Endothelial cell of umbilical vein (primary cell): ENCODE data around the gene KIAA0232. TPM values are rescaled to one million over a fixed set of nuclear protein-coding genes. Genes with fewer than 3 reads are reported as not detected.

ENCODE experiments used
- BruUV-seq: library from RNA; stranded (reverse); fragments of 400-500 nt; replicated peaks from 2 replicates; lab custom pipeline; 2021; lab: Mats Ljungman, UMichigan
- CTCF ChIA-PET: fragments of 300-600, 350-600 bp; sonication (Branson Sonifier 250); formaldehyde crosslinking; loops from one replicate; lab custom pipeline; 2021; ENCODE audit warnings: antibody characterized with exemption, inconsistent platforms; lab: Charles Lee
- POLR2A ChIA-PET: fragments of 300-600, 350-600 bp; sonication (Branson Sonifier 250); formaldehyde crosslinking; loops from one replicate; lab custom pipeline; 2021; ENCODE audit warnings: antibody characterized with exemption, inconsistent platforms; lab: Charles Lee
- DNase-seq: peaks from one replicate; pipeline ENCODE4 v3.0.0-alpha.2; 2011; ENCODE audit warnings: low read depth, low spot score
- FAIRE-seq: peaks from 2 replicates; lab custom pipeline; 2011; peaks lifted over from hg19 to GRCh38; lab: Jason Lieb, UNC
- H2AFZ ChIP-seq: 2 replicates; pipeline ENCODE4 v1.6.0; 2012; ENCODE audit warnings: low read depth, low read length, control low read depth, inconsistent platforms
- H3K27ac ChIP-seq: 2 replicates; pipeline ENCODE4 v1.5.1; 2011; ENCODE audit warnings: low read depth, mild to moderate bottlenecking, control low read depth, low read length, moderate library complexity; ENCODE audit not compliant: insufficient read depth
- H3K27me3 ChIP-seq, 2 experiments: 2 replicates each; pipeline versions ENCODE4 v1.6.0 to v1.6.1; 2011; ENCODE audit warnings: low read length in 2 of 2, mixed read lengths in 1 of 2; ENCODE audit not compliant: control insufficient read depth in 2 of 2, insufficient read depth in 2 of 2
- H3K36me3 ChIP-seq, 2 experiments: 2 replicates in 1 of 2; 3 replicates in 1 of 2; pipeline ENCODE4 v1.5.1; 2011; ENCODE audit warnings: low read length in 2 of 2, mild to moderate bottlenecking in 1 of 2, moderate library complexity in 1 of 2; ENCODE audit not compliant: control insufficient read depth in 2 of 2, insufficient read depth in 2 of 2; ENCODE audit errors: extremely low read depth in 1 of 2
- H3K4me1 ChIP-seq: 3 replicates; pipeline ENCODE4 v1.5.1; 2011; ENCODE audit warnings: mild to moderate bottlenecking, low read length; ENCODE audit not compliant: control insufficient read depth, insufficient read depth; ENCODE audit errors: extremely low read depth
- H3K4me2 ChIP-seq: 2 replicates; pipeline ENCODE4 v1.6.1; 2011; ENCODE audit warnings: low read length, control low read depth, mixed read lengths; ENCODE audit not compliant: insufficient read depth
- H3K4me3 ChIP-seq, 3 experiments: fragments of 200-600 bp in 1 of 3; sonication (generic), shearing (Covaris generic) in 1 of 3; replicated peaks in 1 of 3; 2 replicates each; pipeline ENCODE4 v1.5.1; 2011 to 2016; ENCODE audit warnings: control low read depth in 3 of 3, low read length in 3 of 3, mild to moderate bottlenecking in 2 of 3, inconsistent platforms in 1 of 3, low read depth in 1 of 3, moderate library complexity in 1 of 3; ENCODE audit not compliant: insufficient read depth in 1 of 3
- H3K79me2 ChIP-seq: 2 replicates; pipeline ENCODE4 v1.6.0; 2012; ENCODE audit warnings: low read length, inconsistent platforms; ENCODE audit not compliant: control insufficient read depth, insufficient read depth
- H3K9ac ChIP-seq: replicated peaks from 2 replicates; pipeline ENCODE3; 2011; ENCODE audit warnings: low read length, control low read depth; ENCODE audit not compliant: insufficient read depth; ENCODE audit errors: extremely low read depth
- H3K9me1 ChIP-seq: replicated peaks from 3 replicates; pipeline ENCODE4 v1.6.0; 2011; ENCODE audit warnings: mild to moderate bottlenecking, low read length; ENCODE audit not compliant: control insufficient read depth, insufficient read depth; ENCODE audit errors: extremely low read depth
- H3K9me3 ChIP-seq: replicated peaks from 2 replicates; pipeline ENCODE4 v1.5.1; 2012; ENCODE audit warnings: low read length, inconsistent platforms; ENCODE audit not compliant: control insufficient read depth, insufficient read depth
- H4K20me1 ChIP-seq: replicated peaks from 2 replicates; pipeline ENCODE3; 2011; ENCODE audit warnings: mild to moderate bottlenecking, low read length; ENCODE audit not compliant: control insufficient read depth, insufficient read depth; ENCODE audit errors: extremely low read depth
- CTCF ChIP-seq, 2 donors: IDR thresholded peaks; 1 replicate in 1 of 2; 2 replicates in 1 of 2; pipeline ENCODE4 v1.5.1; 2011; ENCODE audit warnings: low read length in 2 of 2, mild to moderate bottlenecking in 2 of 2, moderate library complexity in 2 of 2, control low read depth in 1 of 2, inconsistent platforms in 1 of 2, low read depth in 1 of 2; ENCODE audit not compliant: insufficient read depth in 1 of 2; ENCODE audit errors: extremely low read depth in 1 of 2
- EZH2 ChIP-seq: IDR thresholded peaks from 2 replicates; pipeline ENCODE4 v1.6.1; 2012; ENCODE audit warnings: borderline replicate concordance, low read depth, mild to moderate bottlenecking, moderate library complexity, low read length, inconsistent platforms; ENCODE audit not compliant: severe bottlenecking
- FOS ChIP-seq: IDR thresholded peaks from 2 replicates; pipeline ENCODE4 v1.6.1; 2011; ENCODE audit warnings: mild to moderate bottlenecking, low read length, moderate library complexity, borderline replicate concordance; ENCODE audit not compliant: insufficient read depth
- GATA2 ChIP-seq: IDR thresholded peaks from 2 replicates; pipeline ENCODE4 v1.7.0; 2011; ENCODE audit warnings: low read depth, mild to moderate bottlenecking, moderate library complexity, mixed read lengths, low read length; ENCODE audit not compliant: insufficient read length, insufficient read depth
- JUN ChIP-seq: IDR thresholded peaks from 2 replicates; pipeline ENCODE4 v1.6.1; 2011; ENCODE audit warnings: borderline replicate concordance, low read depth; ENCODE audit not compliant: insufficient read length, insufficient read depth
- MAX ChIP-seq: IDR thresholded peaks from 2 replicates; pipeline ENCODE4 v1.6.1; 2011; ENCODE audit not compliant: insufficient read depth, insufficient read length
- MYC ChIP-seq: IDR thresholded peaks from one replicate; pipeline ENCODE4 v1.6.1; 2011; ENCODE audit warnings: mild to moderate bottlenecking, low read depth, low read length
- POLR2A ChIP-seq: IDR thresholded peaks from 2 replicates; pipeline ENCODE4 v1.6.1; 2012; ENCODE audit warnings: low read depth, mild to moderate bottlenecking, control low read depth, low read length
- POLR2AphosphoS5 ChIP-seq: IDR thresholded peaks from 2 replicates; pipeline ENCODE4 v1.6.1; 2012; ENCODE audit warnings: low read depth, mild to moderate bottlenecking, control low read depth, low read length, moderate library complexity; ENCODE audit not compliant: insufficient read depth
- dilution Hi-C: fragments of 300-500 bp; cut with MboI; formaldehyde crosslinking; loops from one replicate; pipeline ENCODE4 v1.15.0; 2019; ENCODE audit warnings: low sequenced_read_pairs; ENCODE audit not compliant: extremely low pct_ligation_motif_present
- intact Hi-C: fragments of 100-400 bp; cut with micrococcal nuclease; formaldehyde crosslinking; loops from one replicate; pipeline ENCODE4 v1.10.0; 2022
- polyA plus RNA-seq, 4 experiments: library from polyadenylated mRNA; depleted of rRNA in 3 of 4; stranded (reverse) in 3 of 4; unstranded in 1 of 4; fragments of >200 nt; gene quantifications; 2 replicates each; pipeline versions ENCODE4 v1.2.1 to v1.2.3, GENCODE V29; 2011 to 2012; ENCODE audit warnings: missing spikeins in 1 of 4
- total RNA-seq: library from RNA; stranded (reverse); gene quantifications from 2 replicates; pipeline ENCODE4 v1.2.3, GENCODE V29; 2021

Gene KIAA0232
- total and polyA plus RNA-seq, 2 donors (not counting 3 experiments of a cell fraction or from before 2014, with no cell fraction given) = 5.3 to 18.4 TPM

GRCh38 chr4:6772223-6772928 is 10.2 kb upstream of the KIAA0232 start:
- Histone ChIP-seq H2AFZ (no peak overlapping the region), H3K9me3 (no peaks in the 10 kb centered on the region), H3K79me2 (no peaks in the 10 kb centered on the region), H3K9ac (no peak overlapping the region), H4K20me1 (no peaks in the 10 kb centered on the region), H3K9me1 (no peaks in the 10 kb centered on the region), H3K36me3 (no peaks in the 10 kb centered on the region), H3K27ac (no peak overlapping the region), H3K27me3 (peaks cover 2 to 4% of the 10 kb centered on the region in 2 experiments), H3K4me1 (peaks cover 4% of the 10 kb centered on the region), H3K4me2 (no peak overlapping the region), H3K4me3 (no peak overlapping the region)
- dilution Hi-C loops = no loop called here
- POLR2A ChIA-PET = no interaction called here
- no peak for TF ChIP-seq MAX
- TF ChIP-seq JUN = no peak
- TF ChIP-seq POLR2A = no peak
- no peak for TF ChIP-seq FOS
- no peak for TF ChIP-seq POLR2AphosphoS5
- no peak for TF ChIP-seq MYC
- TF ChIP-seq GATA2 = no peak
- TF ChIP-seq EZH2 = no peak
- TF ChIP-seq CTCF (IDR thresholded peaks at IDR 0.05; ENCODE audit: extremely low read depth in 1 of 2, insufficient read depth in 1 of 2, low read depth in 1 of 2, low read length in 2 of 2) = no peak
- BruUV-seq = no TSS peak
- DNase-seq = no peak
- CTCF ChIA-PET = no interaction called here
- no peak for FAIRE-seq
- intact Hi-C loops = no loop called here
